Measurements from ENCODE around the gene SELPLG. TPM values are rescaled to one million over a fixed set of nuclear protein-coding genes. Genes with fewer than 3 reads are reported as not detected.

Gene SELPLG
- total and polyA plus RNA-seq, 4 donors = 2.1 to 9.6 (median 4.8) TPM

DNA sequence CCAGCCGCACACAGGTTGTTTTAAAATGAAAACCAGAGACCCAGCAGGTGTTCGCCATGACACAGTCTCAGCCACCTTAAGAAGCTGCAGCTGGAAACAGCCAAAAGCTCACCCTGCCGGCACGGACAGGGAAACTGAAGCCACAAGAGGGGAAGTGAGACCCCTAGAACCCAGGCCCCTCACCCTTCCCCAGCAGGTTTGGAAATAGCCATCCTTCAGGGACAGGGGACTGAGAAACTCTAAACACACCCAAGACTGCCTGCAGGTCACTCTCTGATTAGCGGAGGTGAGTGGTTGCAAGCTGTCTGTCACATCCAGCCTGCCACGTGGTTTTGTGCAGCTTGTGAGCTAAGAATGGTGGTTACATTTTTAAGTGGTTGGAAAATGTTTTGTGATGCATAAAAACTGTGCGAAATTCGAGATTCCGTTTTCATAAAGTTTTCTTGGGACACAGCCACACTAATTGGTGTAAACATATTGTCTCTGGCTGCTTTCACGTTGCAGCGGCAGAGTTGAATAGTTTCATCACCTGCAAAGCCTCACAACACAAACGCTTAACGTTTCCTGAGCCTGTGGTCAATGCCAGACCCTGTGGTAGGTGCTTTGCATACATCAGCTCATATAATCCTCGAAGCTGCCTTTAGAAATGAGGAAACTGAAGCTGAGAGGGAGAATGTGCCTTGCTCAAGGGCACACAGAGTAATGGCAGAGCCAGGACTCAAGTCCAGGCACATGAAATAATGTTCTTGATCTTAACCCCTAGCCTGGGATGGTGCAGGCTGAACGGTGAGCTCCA lies 1.7 kb upstream of the SELPLG start:
- no peaks in the 10 kb centered on the region for H3K9me3 ChIP-seq (ENCODE audit: control insufficient read depth in 4 of 4, low read length in 3 of 4)
- WGBS = 48% methylated on average over 15 of the region's 15 CpGs
- H3K4me1 ChIP-seq (ENCODE audit: control insufficient read depth in 4 of 4, insufficient read depth in 4 of 4, low read length in 3 of 4) = peaks cover 0 to 2% (median 0%) of the 10 kb centered on the region in 4 donors
- no peak overlapping the region for H3K9ac ChIP-seq (ENCODE audit: low read depth in 1 of 2, low read length in 2 of 2)
- no peaks in the 10 kb centered on the region for H3K36me3 ChIP-seq (ENCODE audit: control insufficient read depth in 4 of 4, insufficient read depth in 3 of 4, low read depth in 1 of 4, low read length in 3 of 4)
- H3K27me3 ChIP-seq (ENCODE audit: control insufficient read depth in 4 of 4, insufficient read depth in 4 of 4, low read length in 3 of 4) = peaks cover 0 to 2% (median 0%) of the 10 kb centered on the region in 4 donors
- TF ChIP-seq TAF1 (conservative IDR thresholded peaks at IDR 0.05) = no peak
- TF ChIP-seq, protein P1, sequence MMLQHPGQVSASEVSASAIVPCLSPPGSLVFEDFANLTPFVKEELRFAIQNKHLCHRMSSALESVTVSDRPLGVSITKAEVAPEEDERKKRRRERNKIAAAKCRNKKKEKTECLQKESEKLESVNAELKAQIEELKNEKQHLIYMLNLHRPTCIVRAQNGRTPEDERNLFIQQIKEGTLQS (IDR thresholded peaks at IDR 0.05) = no peak
- no peak for TF ChIP-seq YY1 (IDR thresholded peaks at IDR 0.05)
- no peak for TF ChIP-seq GABPA (IDR thresholded peaks at IDR 0.05 in 1 of 2, conservative IDR thresholded peaks at IDR 0.05 in 1 of 2)
- TF ChIP-seq HNF4A (conservative IDR thresholded peaks at IDR 0.05) = no peak
- TF ChIP-seq REST (IDR thresholded peaks at IDR 0.05) = no peak
- TF ChIP-seq FOXA1 (IDR thresholded peaks at IDR 0.05) = no peak
- no peak for TF ChIP-seq ZBTB33 (IDR thresholded peaks at IDR 0.05)
- no peak overlapping the region for H3K4me3 ChIP-seq (ENCODE audit: low read depth in 1 of 3, low read length in 3 of 3)
- DNase-seq (ENCODE audit: low spot score) = no peak
- peak overlapping the region; percentile 28 to 61 for H3K27ac ChIP-seq (ENCODE audit: low read depth in 1 of 2, low read length in 2 of 2)

DNA sequence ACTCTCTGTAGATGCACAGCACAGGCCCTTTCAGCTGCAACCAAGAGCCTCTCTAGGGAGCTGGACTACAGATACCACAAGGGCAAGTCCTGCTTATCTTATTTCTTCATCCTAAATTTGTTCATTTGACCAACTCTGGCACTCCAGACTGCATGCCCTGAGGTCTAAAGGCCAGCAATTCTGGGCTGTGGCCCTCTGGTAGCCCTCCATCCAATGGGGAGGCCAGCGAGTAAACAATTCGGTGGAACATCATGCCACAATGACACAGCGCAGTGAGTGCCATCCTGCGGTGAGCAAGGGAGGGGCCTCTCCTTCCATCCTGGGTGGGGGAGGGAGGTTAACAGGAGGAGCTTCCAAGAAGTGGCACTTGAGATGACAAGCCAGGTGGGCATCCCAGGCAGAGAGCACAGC lies 652 bp upstream of the SELPLG start:
- no peaks in the 10 kb centered on the region for H3K9me3 ChIP-seq (ENCODE audit: control insufficient read depth in 4 of 4, low read length in 3 of 4)
- peaks cover 0 to 2% (median 0%) of the 10 kb centered on the region in 4 donors for H3K27me3 ChIP-seq (ENCODE audit: control insufficient read depth in 4 of 4, insufficient read depth in 4 of 4, low read length in 3 of 4)
- DNase-seq (ENCODE audit: low spot score) = no peak
- 68% methylated on average over 4 of the region's 4 CpGs for WGBS
- TF ChIP-seq, protein P2, sequence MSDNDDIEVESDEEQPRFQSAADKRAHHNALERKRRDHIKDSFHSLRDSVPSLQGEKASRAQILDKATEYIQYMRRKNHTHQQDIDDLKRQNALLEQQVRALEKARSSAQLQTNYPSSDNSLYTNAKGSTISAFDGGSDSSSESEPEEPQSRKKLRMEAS (IDR thresholded peaks at IDR 0.05) = no peak
- TF ChIP-seq ZBTB33 (IDR thresholded peaks at IDR 0.05) (no peak), RAD21 (IDR thresholded peaks at IDR 0.05) (no peak), HNF4G (IDR thresholded peaks at IDR 0.05) (no peak), RXRA (IDR thresholded peaks at IDR 0.05) (no peak), TAF1 (conservative IDR thresholded peaks at IDR 0.05) (no peak), JUND (IDR thresholded peaks at IDR 0.05) (no peak), YY1 (IDR thresholded peaks at IDR 0.05) (no peak), GABPA (IDR thresholded peaks at IDR 0.05 in 1 of 2, conservative IDR thresholded peaks at IDR 0.05 in 1 of 2) (no peak)
- H3K4me3 ChIP-seq (ENCODE audit: low read depth in 1 of 3, low read length in 3 of 3) = no peak overlapping the region
- H3K4me1 ChIP-seq (ENCODE audit: control insufficient read depth in 4 of 4, insufficient read depth in 4 of 4, low read length in 3 of 4) = peaks cover 0 to 2% (median 0%) of the 10 kb centered on the region in 4 donors
- no peaks in the 10 kb centered on the region for H3K36me3 ChIP-seq (ENCODE audit: control insufficient read depth in 4 of 4, insufficient read depth in 3 of 4, low read depth in 1 of 4, low read length in 3 of 4)
- peak overlapping the region in 1 of 2 donors; percentile 49 for H3K9ac ChIP-seq (ENCODE audit: low read depth in 1 of 2, low read length in 2 of 2)
- H3K27ac ChIP-seq (ENCODE audit: low read depth in 1 of 2, low read length in 2 of 2) = peak overlapping the region; percentile 45 to 51

All from liver (tissue), 9 donors.